ENCODE measurements around the gene MARCOL.
"Not testable (repeated sequence)": the region's sequence is repeated elsewhere in the genome, so short reads cannot be mapped to it uniquely, and the experiment has no call there.

MARCOL gene

DNA sequence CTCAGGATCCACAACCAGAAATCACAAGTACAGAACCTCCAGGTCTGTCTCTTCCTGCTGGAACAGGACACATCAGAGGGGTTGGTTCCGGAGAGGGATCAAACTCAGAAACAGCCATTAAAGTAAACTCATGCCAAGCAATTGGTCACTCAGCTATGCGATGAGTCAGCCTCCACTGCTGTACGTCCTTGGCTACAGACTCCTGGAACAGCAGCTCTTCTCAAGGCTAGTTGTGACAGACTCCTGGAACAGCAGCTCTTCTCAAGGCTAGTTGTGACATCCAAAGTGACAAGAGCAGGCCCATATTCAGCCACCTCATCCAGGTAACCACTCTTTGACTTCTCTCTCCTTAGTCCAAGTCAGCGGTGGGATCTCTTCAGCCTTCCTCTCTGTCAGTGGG, 30.2 kb downstream of the MARCOL start, which contains the start of gene SPINK13:
SPINK13 (plus strand) TSS at position 229 of the 400 bp plus-strand sequence. CDS start 1,279 bp downstream, outside the sequence.
- no peak for DNase-seq

DNA sequence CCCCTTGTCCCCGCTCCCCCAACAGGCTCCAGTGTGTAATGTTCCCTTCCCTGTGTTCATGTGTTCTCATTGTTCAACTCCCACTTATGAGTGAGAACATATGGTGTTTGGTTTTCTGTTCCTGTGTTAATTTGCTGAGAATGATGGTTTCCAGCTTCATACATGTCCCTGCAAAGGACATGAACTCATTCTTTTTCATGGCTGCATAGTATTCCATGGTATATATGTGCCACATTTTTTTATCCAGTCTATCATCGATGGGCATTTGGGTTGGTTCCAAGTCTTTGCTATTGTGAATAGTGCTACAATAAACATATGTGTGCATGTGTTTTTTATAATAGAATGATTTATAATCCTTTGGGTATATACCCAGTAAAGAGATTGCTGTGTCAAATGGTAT, 36.8 kb downstream of the MARCOL start:
- DNase-seq: not testable (repeated sequence)

DNA sequence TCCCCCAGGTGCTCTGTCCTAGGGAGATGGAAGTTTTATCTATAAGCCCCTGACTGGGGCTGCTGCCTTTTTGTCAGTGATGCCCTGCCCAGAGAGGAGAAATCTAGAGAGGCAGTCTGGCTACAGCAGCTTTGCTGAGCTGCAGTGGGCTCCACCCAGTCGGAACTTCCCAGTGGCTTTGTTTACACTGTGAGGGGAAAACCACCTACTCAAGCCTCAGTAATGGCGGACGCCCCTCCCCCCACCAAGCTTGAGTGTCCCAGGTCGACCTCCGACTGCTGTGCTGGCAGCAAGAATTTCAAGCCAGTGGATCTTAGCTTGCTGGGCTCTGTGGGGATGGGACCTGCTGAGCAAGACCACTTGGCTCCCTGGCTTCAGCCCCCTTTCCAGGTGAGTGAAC, 42.6 kb downstream of the MARCOL start:
- DNase-seq: not testable (repeated sequence)

DNA sequence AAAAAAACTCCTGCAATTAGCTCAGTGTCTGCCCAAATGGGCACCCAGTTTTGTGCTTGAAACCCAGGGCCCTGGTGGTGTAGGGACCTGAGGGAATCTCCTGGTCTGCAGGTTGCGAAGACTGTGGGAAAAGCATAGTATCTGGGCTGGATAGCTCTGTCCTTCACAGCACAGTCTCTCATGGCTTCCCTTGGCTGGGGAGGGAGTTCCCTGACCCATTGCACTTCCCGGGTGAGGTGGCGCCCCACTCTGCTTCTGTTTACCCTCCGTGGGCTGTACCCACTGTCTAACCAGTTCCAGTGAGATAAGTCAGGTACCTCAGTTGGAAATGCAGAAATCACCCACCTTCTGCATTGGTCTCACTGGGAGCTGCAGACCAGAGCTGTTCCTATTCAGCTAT, 43.0 kb downstream of the MARCOL start:
- not testable (repeated sequence) for DNase-seq

DNA sequence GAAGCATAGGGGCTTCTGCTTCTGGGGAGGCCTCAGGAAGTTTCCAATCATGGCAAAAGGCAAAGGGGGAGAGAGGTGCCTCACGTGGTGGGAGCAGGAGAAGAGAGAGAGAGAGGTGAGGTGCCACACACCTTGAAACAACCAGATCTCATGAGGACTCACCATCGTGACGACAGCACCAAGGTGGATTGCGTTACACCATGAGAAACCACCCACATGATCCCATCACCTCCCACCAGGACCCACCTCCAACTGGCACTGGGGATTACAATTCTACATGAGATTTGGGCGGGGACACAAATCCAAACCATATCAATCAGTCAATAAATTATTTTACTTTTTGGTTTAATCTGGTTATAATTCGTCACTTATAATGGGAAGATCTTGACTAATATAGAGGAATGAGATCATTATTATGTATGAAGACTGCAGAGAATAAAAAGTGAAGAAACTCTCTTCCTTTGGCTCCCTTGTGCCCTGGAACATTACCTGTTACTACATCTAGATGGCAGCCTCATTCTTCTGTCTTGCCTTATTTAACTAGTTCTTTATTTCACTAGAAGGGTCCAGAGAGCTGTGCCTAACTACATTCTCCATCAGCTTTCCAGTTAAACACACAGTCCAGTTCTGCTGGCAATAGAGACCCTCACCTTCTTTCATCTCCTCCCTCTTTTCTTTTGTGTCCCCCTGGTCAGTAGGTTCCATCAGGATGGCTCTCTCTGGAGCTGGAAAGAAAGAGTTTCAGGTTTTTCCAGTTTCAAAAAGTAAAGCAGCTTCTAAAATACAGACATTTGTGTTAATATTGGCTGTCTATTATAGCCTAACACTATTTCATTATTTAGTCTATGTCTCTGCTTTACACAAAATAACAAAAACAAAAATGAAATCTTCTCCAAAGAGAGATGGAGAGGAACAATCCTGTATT, 52.2 kb downstream of the MARCOL start:
- no peak for DNase-seq
